Upper lobe of left lung (tissue), 6 donors: ENCODE data around the gene SNRNP40. TPM values are rescaled to one million over a fixed set of nuclear protein-coding genes. Genes with fewer than 3 reads are reported as not detected.

Experiments
- ATAC-seq, 2 donors: fragments of 200-7000 bp; cut with Tn5 transposase; one replicate each; pipeline ENCODE4 v1.9.1; 2022; ENCODE audit warnings: mild to moderate bottlenecking in 2 of 2, moderate library complexity in 2 of 2; ENCODE audit not compliant: low FRiP score in 2 of 2
- DNase-seq, 2 donors: peaks; one replicate each; pipeline ENCODE4 v3.0.0-alpha.2; 2019 to 2020
- H3K27ac ChIP-seq, 4 donors: fragments of 200-600 bp; sonication (generic); one replicate each; pipeline ENCODE4 v1.5.1; 2016 to 2019
- H3K27me3 ChIP-seq, 4 donors: fragments of 200-600 bp; sonication (generic); one replicate each; pipeline ENCODE4 v1.5.1; 2017 to 2019
- H3K36me3 ChIP-seq, 4 donors: fragments of 200-600 bp; sonication (generic); one replicate each; pipeline ENCODE4 v1.5.1; 2016 to 2019
- H3K4me1 ChIP-seq, 4 donors: fragments of 200-600 bp; sonication (generic); one replicate each; pipeline ENCODE4 v1.5.1; 2018 to 2019
- H3K4me3 ChIP-seq, 4 donors: fragments of 200-600 bp; sonication (generic); one replicate each; pipeline ENCODE4 v1.5.1; 2017 to 2019; ENCODE audit warnings: mild to moderate bottlenecking in 2 of 4, moderate library complexity in 1 of 4
- H3K9me3 ChIP-seq, 4 donors: fragments of 200-600 bp; sonication (generic); one replicate each; pipeline ENCODE4 v1.5.1; 2018 to 2019
- CTCF ChIP-seq, 6 experiments: fragments of 450-650 bp in 4 of 6; fragments of 200-600 bp in 2 of 6; sonication (generic) in 2 of 6; IDR thresholded peaks; one replicate each; pipeline ENCODE4 v1.5.1; 2016 to 2019; ENCODE audit warnings: antibody characterized with exemption in 6 of 6
- EP300 ChIP-seq, 4 donors: sonication (generic); formaldehyde crosslinking; IDR thresholded peaks; one replicate each; pipeline ENCODE4 v1.5.1; 2017; ENCODE audit warnings: antibody characterized with exemption in 4 of 4, control low read depth in 2 of 4
- POLR2A ChIP-seq, 4 donors: fragments of 450-650 bp; IDR thresholded peaks; one replicate each; pipeline ENCODE4 v1.5.1; 2016 to 2017; ENCODE audit warnings: antibody characterized with exemption in 4 of 4, mild to moderate bottlenecking in 2 of 4
- POLR2AphosphoS5 ChIP-seq, 2 donors: sonication (generic); formaldehyde crosslinking; IDR thresholded peaks; one replicate each; pipeline ENCODE4 v1.5.1; 2017; ENCODE audit warnings: antibody characterized with exemption in 2 of 2
- whole genome bisulfite sequencing, 2 donors: methylation state at CpG; one replicate each; pipeline ENCODE4 v1.1.5; 2017 to 2018; 5-methylcytosine and 5-hydroxymethylcytosine counted together
- total RNA-seq, 6 donors: library from RNA; depleted of rRNA in 4 of 6; stranded (reverse); fragments of >200 nt in 4 of 6; gene quantifications; one replicate each; pipeline versions ENCODE4 v1.1.0 to v1.2.1, GENCODE V29; 2016 to 2021
- donor health status: DM: no; HTN: no; CAD: no; lungs with moderate emphysema.
- donor health status: DM: no; HTN: yes; CAD: no; lungs with severe emphysema.

The SNRNP40 gene
- total RNA-seq, 6 donors from 2014 or later = 19.4 to 58.7 (median 44.1) TPM

DNA sequence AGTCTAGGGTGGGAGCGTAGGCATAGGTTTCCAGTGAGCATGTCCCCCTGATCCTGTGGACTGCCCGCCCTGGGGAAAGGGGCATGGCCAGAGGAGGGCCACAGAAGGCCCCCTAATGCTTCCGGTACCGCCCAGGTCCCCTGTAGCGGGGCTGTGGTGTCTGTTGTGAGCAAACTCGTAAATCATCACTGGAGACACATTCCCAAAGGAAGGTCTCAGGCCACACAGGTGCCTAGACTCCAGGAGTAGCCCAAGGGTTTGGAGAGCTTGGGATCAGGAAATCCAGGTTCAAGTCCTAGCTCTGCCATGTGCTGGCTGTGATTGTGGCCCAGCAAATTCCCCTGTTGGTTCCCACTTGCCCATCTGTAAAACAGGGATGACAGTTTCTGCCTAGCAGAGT, 77.1 kb downstream of the SNRNP40 start:
- Histone ChIP-seq H3K27me3 (no peaks in the 10 kb centered on the region), H3K27ac (no peak overlapping the region), H3K4me3 (no peak overlapping the region), H3K36me3 (no peaks in the 10 kb centered on the region), H3K4me1 (peaks cover 0 to 8% (median 3%) of the 10 kb centered on the region in 4 donors), H3K9me3 (no peaks in the 10 kb centered on the region)
- ATAC-seq = no peak
- WGBS, 2 donors = 96 to 100% methylated on average over 1 to 6 of the region's 6 CpGs
- TF ChIP-seq POLR2A (IDR thresholded peaks at IDR 0.05) (no peak), POLR2AphosphoS5 (IDR thresholded peaks at IDR 0.05) (no peak), CTCF (IDR thresholded peaks at IDR 0.05) (no peak), EP300 (IDR thresholded peaks at IDR 0.05) (no peak)
- no peak for DNase-seq

- no peaks in the 10 kb centered on the region for H3K9me3 ChIP-seq
- no peak overlapping the region for H3K27ac ChIP-seq
- H3K4me3 ChIP-seq = no peak overlapping the region
- DNase-seq (no peak), ATAC-seq (no peak)
- 79 to 88% methylated on average over 3 to 8 of the region's 8 CpGs for WGBS, 2 donors
- H3K4me1 ChIP-seq = peaks cover 0 to 8% (median 3%) of the 10 kb centered on the region in 4 donors
- no peaks in the 10 kb centered on the region for H3K27me3 ChIP-seq
- no peak for TF ChIP-seq CTCF (IDR thresholded peaks at IDR 0.05)
- no peak for TF ChIP-seq EP300 (IDR thresholded peaks at IDR 0.05)
- TF ChIP-seq POLR2AphosphoS5 (IDR thresholded peaks at IDR 0.05) = no peak
- no peak for TF ChIP-seq POLR2A (IDR thresholded peaks at IDR 0.05)
- H3K36me3 ChIP-seq = no peaks in the 10 kb centered on the region
Measured at GRCh38 chr1:31218705-31219104, 77.9 kb downstream of the SNRNP40 start.

GRCh38 chr1:31216016-31216415, 80.6 kb downstream of the SNRNP40 start:
- Histone ChIP-seq H3K27me3 (no peaks in the 10 kb centered on the region), H3K9me3 (no peaks in the 10 kb centered on the region), H3K4me3 (no peak overlapping the region), H3K36me3 (no peaks in the 10 kb centered on the region), H3K4me1 (peaks cover 0 to 8% (median 3%) of the 10 kb centered on the region in 4 donors), H3K27ac (no peak overlapping the region)
- WGBS, 2 donors = 14% methylated on average over 3 to 10 of the region's 10 CpGs
- DNase-seq (peak in 1 of 2 donors; percentile 22), ATAC-seq (no peak)
- no peak for TF ChIP-seq POLR2A (IDR thresholded peaks at IDR 0.05)
- TF ChIP-seq POLR2AphosphoS5 (IDR thresholded peaks at IDR 0.05) = no peak
- TF ChIP-seq EP300 (IDR thresholded peaks at IDR 0.05) = no peak
- no peak for TF ChIP-seq CTCF (IDR thresholded peaks at IDR 0.05)

DNA sequence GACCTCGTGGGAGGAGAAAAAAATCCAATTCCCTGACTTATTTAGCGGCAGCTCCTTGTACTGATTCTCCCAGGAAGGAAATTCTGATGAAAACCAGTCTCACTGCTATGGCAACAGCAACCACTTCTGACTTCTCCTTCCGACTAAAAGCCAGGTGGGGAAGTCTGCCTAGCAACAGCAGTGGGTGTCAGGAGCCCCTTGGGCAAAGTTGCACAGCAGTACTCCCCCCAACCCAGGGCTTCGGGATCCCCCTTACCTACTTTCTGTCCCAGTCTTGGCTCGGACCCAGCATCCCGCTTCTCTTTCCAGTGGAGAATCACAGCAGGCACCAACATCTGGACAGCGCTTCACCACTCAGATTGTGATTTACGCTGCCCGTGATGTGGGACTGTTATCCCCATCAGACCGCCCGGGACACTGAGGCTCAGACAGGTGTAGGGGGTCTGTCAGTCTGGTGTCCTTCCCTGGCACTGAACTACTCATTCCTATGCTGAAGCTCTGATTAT, 81.5 kb downstream of the SNRNP40 start:
- WGBS, 2 donors = 67 to 80% methylated on average over 9 to 11 of the region's 11 CpGs
- ATAC-seq (peak in 1 of 2 donors; percentile 24), DNase-seq (no peak)
- Histone ChIP-seq H3K27me3 (no peaks in the 10 kb centered on the region), H3K36me3 (no peaks in the 10 kb centered on the region), H3K27ac (no peak overlapping the region), H3K9me3 (no peaks in the 10 kb centered on the region), H3K4me1 (peaks cover 0 to 8% (median 3%) of the 10 kb centered on the region in 4 donors), H3K4me3 (no peak overlapping the region)
- no peak for TF ChIP-seq POLR2A (IDR thresholded peaks at IDR 0.05)
- no peak for TF ChIP-seq EP300 (IDR thresholded peaks at IDR 0.05)
- TF ChIP-seq POLR2AphosphoS5 (IDR thresholded peaks at IDR 0.05) = no peak
- no peak for TF ChIP-seq CTCF (IDR thresholded peaks at IDR 0.05)
